ENCODE data around the gene WSCD1. TPM values are rescaled to one million over a fixed set of nuclear protein-coding genes. Genes with fewer than 3 reads are reported as not detected.

WSCD1 gene
- total and polyA plus RNA-seq, 2 of the 4 experiments (the other 2 are of a cell fraction): 0.07 TPM; not detected in 1

- no peaks in the 10 kb centered on the region for H3K79me1 ChIP-seq (ENCODE audit: low read depth in 1 of 2, low read length in 2 of 2)
- no peak overlapping the region for H3K4me3 ChIP-seq (ENCODE audit: insufficient read depth, low read depth, low read length)
- H2BK20ac ChIP-seq (ENCODE audit: low read depth, low read length): no peak overlapping the region
- CTCF ChIA-PET: no interaction called here
- BruUV-seq (replicated peaks): no TSS peak
- no peak for DNase-seq
- H2AFZ ChIP-seq (replicated peaks; ENCODE audit: low read length, poor library complexity): no peak overlapping the region
- peaks cover 9% of the 10 kb centered on the region for H3K27me3 ChIP-seq (ENCODE audit: control insufficient read depth, insufficient read depth, low read length)
- no peak overlapping the region for H2AK5ac ChIP-seq (ENCODE audit: low read depth, low read length)
- WGBS, 2 experiments (ENCODE audit: extremely low coverage in 2 of 2, insufficient read length in 1 of 2): 41% methylated on average over 4 of the region's 6 CpGs; no CpG with 5 or more reads in 1 of the 2 experiments
- in situ Hi-C loops (cut with MboI; ENCODE audit: low sequenced_read_pairs): no loop called here
- TF ChIP-seq NFE2L2 (IDR thresholded peaks at IDR 0.05; ENCODE audit: low read depth, low read length) (no peak), CEBPB (IDR thresholded peaks at IDR 0.05; ENCODE audit: low read depth, low read length) (no peak), RFX5 (IDR thresholded peaks at IDR 0.05; ENCODE audit: low read depth, low read length) (no peak), USF2 (IDR thresholded peaks at IDR 0.05; ENCODE audit: low read depth, low read length) (no peak), MAZ (IDR thresholded peaks at IDR 0.05; ENCODE audit: borderline replicate concordance, low read depth, low read length) (no peak), RAD21 (IDR thresholded peaks at IDR 0.05; ENCODE audit: low read length) (no peak), FOS (IDR thresholded peaks at IDR 0.05; ENCODE audit: low read depth, low read length) (no peak), MAFK (IDR thresholded peaks at IDR 0.05; ENCODE audit: low read depth, low read length) (no peak), CHD1 (IDR thresholded peaks at IDR 0.05; ENCODE audit: low read depth, low read length) (no peak), RCOR1 (IDR thresholded peaks at IDR 0.05; ENCODE audit: insufficient replicate concordance, low read length) (no peak)
- TF ChIP-seq, protein P1, sequence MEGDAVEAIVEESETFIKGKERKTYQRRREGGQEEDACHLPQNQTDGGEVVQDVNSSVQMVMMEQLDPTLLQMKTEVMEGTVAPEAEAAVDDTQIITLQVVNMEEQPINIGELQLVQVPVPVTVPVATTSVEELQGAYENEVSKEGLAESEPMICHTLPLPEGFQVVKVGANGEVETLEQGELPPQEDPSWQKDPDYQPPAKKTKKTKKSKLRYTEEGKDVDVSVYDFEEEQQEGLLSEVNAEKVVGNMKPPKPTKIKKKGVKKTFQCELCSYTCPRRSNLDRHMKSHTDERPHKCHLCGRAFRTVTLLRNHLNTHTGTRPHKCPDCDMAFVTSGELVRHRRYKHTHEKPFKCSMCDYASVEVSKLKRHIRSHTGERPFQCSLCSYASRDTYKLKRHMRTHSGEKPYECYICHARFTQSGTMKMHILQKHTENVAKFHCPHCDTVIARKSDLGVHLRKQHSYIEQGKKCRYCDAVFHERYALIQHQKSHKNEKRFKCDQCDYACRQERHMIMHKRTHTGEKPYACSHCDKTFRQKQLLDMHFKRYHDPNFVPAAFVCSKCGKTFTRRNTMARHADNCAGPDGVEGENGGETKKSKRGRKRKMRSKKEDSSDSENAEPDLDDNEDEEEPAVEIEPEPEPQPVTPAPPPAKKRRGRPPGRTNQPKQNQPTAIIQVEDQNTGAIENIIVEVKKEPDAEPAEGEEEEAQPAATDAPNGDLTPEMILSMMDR (conservative IDR thresholded peaks at IDR 0.05; ENCODE audit: low read depth, low read length): no peak
- dilution Hi-C loops (cut with HindIII; ENCODE audit: low sequenced_read_pairs, unreplicated experiment): no loop called here
- H4K20me1 ChIP-seq (ENCODE audit: insufficient read depth, low read length): no peaks in the 10 kb centered on the region
- H3K4me1 ChIP-seq (ENCODE audit: control insufficient read depth, insufficient read depth, low read length): no peaks in the 10 kb centered on the region
- H4K8ac ChIP-seq (ENCODE audit: low read depth in 2 of 2, low read length in 2 of 2): no peak overlapping the region
- no peak overlapping the region for H3K23ac ChIP-seq (ENCODE audit: low read depth, low read length)
- no peak overlapping the region for H2BK5ac ChIP-seq (ENCODE audit: low read depth, low read length, poor library complexity, severe bottlenecking)
- peaks cover 6% of the 10 kb centered on the region; the same call in 1 of the 2 replicates for H3K9me3 ChIP-seq (ENCODE audit: control insufficient read depth, insufficient read depth, low read length)
- no peak for ATAC-seq (ENCODE audit: low read depth)
- H4K91ac ChIP-seq (ENCODE audit: insufficient read depth, low read depth, low read length): no peak overlapping the region
- H3K4ac ChIP-seq (ENCODE audit: low read depth, low read length): no peak overlapping the region
- H2BK120ac ChIP-seq (ENCODE audit: low read depth, low read length): no peak overlapping the region
- no peak overlapping the region for H3K14ac ChIP-seq (replicated peaks; ENCODE audit: low read depth, low read length)
- intact Hi-C loops (cut with micrococcal nuclease): no loop called here
- H2BK15ac ChIP-seq (ENCODE audit: low read depth, low read length): no peak overlapping the region
- no peak overlapping the region for H2AK9ac ChIP-seq (replicated peaks; ENCODE audit: low read depth, low read length, poor library complexity)
- no peaks in the 10 kb centered on the region for H3K9me1 ChIP-seq (ENCODE audit: insufficient read depth, low read length)
- H3K4me2 ChIP-seq (ENCODE audit: low read depth, low read length): no peak overlapping the region
- no peaks in the 10 kb centered on the region for H3K36me3 ChIP-seq (ENCODE audit: control insufficient read depth, insufficient read depth, low read length)
- H4K5ac ChIP-seq (ENCODE audit: low read depth, low read length): no peak overlapping the region
- POLR2A ChIA-PET (ENCODE audit: unreplicated experiment): no interaction called here
- H3K18ac ChIP-seq (ENCODE audit: low read depth, low read length): no peak overlapping the region
- H3K27ac ChIP-seq (ENCODE audit: insufficient read depth, low read length): no peak overlapping the region
- H3K56ac ChIP-seq (ENCODE audit: extremely low read depth, insufficient read depth, low read length): no peak overlapping the region
- H3K9ac ChIP-seq (ENCODE audit: low read depth, low read length): no peak overlapping the region
Measured at GRCh38 chr17:6064868-6065267, 5.3 kb upstream of the WSCD1 start.

Data from IMR-90 (cell line).